GM19438 (cell line): ENCODE measurements around the gene PTHLH.

ENCODE experiments used
- ATAC-seq: cut with Tn5 transposase; IDR thresholded peaks from one replicate; pipeline ENCODE4 v1.9.1; 2021; ENCODE audit warnings: low read depth; ENCODE audit not compliant: unreplicated experiment

PTHLH gene

DNA sequence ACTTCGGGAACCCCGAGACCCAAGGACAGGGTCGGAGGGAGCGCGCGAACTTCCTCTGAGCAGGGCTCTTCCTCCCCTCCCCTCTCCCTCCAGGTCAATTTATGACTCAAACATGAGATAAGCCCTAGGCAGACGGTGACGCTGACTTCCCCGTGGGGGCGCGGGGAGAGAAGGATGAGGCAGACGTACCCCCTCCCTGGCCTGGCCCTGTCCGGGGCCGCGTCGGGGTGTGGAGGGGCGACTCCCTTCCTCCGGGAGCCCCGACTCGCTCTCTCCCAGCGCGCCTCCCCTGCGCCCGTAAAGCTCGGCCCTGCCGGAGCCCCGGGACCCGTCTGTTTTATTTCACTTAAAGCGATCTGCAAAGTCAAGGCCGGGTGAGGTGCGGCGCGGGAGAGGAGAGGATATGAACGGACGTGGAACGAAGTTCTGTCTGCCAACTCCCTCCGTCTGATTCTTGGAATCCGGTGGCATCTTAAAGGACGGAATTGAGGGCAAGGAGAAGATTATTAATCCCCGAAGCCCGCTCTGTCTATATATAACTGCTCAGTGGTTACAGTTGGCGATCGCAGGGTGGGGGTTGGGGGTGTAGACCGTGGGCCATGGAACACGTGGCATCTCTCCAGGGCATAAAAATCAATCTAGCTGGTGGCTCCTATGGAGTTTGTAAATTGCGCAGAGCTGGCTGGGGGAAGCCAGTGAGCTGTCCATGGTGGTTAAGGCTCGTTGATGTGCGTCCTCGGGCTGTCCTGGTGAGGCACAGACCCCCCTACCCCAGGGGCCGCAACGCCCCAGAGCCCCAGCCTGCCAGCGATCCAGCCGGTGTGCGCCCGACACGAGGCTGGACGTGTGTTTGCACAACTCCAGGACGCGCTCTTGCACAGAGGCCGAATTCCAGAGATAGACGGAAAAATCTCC lies 2.9 kb upstream of the PTHLH start:
- no peak for ATAC-seq

DNA sequence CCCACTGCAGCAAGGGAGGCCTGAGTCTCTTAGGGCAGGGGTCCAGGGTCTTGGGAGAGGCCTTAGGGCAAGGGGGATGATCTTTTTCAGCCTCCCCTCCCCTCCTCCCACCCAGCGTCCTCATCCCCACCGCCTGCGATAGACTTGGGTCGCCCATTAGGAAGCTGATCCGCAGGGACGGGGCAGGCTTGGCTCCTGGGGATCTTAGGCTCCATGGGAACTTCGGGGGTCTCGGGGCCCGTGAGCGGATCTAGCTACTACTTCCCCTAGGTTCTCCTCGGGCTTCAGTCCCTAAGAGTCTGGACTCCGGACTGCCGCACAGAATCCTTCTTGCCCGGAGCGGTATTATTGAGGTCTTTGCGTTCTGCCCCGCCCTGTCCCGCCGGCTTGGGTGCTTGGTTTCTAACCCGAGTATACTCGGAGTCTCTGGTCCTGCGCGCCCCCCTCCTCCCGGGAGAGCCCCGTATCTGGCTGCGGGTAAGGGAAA lies 2.2 kb upstream of the PTHLH start:
- ATAC-seq: no peak

DNA sequence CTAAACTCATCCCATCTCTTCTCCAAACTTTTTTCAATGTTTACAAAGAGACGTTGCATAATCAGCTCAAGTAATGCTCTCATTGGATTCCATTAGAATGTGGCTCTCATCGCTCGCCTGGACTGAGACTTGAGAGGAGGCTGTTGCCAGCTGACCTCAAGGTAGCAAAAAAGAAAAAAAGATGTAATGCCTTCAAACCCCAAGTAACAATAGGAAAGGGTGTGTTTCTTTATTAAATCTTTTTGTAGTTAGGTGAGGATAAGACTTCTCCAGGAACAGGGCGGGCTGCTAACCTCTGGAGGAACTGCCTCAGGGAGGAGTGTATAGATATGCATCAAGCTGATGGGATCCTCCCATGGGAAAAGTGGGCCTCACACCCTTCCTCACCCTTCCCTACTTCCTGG lies 956 bp upstream of the PTHLH start:
- ATAC-seq: no peak

DNA sequence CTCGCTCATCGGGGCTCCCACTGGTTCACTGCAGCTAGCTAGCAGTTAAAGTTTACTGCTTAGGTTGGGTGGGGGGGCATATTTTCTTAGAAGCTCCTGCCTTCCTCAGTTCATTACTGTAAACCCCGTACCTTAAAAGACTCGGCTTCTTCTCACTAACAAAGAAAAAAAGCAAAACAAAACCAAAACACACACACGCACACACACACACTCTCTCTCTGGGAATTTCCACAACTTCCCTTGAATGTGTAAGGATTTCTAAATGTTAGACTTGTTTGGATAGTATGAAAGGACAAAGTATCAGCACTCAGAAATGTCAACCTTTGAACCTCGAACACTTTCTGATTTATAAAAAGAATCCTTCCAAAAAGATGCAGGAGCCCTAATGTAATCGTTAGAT lies 927 bp downstream of the PTHLH start:
- no peak for ATAC-seq

DNA sequence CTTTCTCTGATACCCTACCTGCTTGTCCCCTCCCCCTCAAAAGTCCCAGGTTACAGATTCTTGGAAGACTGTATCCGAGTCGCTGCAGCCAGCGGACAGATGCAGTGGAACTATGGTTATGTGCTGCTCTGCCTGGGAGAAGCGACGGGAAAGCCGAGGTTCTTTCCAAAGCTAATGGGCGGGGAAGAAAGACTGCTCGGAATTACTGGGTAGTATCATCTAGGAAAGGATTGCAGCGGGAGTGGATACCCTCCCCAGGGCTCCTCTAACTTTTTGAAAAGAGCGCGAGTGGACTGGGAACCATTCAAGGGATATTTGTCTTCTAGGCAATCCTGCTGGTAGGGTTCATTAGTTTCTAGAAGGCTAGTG lies 1.4 kb downstream of the PTHLH start:
- no peak for ATAC-seq

DNA sequence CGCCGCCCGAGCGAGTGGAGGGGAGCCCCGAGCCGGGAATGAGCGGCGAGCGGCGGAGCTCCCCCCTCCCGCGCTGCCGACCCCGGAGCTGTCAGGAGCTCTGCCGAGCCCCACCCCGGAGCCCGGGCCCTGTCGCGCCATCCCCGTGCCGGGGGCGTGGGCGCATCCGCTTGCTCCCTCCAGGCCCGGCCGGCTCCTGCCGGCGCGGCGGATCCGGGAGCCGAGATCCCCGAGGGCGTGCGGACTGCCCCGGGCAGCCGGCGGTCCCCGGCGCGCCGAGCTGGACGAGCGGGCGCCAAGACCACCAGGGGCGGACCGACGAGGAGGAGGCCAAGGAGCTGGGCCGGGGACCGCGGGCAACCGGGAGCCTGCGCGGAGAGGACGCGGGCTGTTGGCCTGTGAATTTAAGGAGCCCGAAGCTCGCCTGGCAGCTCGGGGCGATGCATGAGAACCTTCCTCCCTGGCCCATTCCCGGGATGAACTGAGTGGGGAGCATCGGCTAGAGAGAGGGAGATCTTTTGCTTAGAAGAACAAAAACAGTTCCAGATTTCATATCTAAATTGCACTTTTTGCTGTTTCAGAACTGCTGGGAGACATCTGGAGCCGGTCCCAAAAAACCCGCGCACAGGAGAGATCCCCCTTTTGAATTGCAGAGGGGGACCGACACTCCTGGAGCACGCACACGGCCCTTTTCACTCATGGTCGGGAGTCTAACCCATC lies 2.0 kb downstream of the PTHLH start:
- ATAC-seq: peak; percentile 20

DNA sequence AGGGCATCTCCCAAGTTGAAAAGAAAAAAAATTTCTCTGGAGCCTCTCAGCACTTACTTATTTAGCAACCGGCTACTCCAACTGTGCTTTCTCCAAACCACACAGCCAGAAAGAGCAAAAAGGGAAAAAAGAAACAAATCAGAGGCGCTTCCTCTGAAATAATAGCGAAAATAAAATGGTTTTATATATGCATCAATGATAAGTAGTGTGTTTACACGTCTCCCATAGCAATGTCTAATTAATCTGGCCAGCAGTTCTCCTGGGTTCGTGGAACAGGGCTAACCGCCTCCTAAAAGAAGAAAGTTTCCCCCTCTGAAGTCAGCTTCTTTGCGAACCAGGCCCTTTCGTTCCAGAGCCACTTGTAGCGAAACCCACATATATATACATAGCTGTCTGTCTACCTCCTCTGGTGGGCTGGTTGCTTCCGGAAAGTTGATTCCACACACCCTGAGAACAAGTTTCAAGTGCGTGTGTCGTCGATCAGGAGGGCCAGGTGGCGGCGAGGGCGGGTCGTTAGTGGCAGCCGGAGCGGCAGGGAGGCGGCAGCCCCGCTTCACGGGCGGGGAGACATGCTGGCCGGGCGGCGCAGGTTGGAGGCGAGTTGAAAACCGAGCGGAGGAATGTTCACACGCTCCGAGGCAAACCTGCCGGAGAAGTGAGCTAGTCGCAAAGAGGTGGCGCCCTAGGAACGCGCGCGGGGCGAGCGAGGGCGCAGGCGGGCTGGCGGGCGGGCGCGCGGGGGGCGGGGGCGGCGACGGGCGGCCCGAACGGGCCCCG lies 2.7 kb downstream of the PTHLH start:
- ATAC-seq: peak; percentile 78

DNA sequence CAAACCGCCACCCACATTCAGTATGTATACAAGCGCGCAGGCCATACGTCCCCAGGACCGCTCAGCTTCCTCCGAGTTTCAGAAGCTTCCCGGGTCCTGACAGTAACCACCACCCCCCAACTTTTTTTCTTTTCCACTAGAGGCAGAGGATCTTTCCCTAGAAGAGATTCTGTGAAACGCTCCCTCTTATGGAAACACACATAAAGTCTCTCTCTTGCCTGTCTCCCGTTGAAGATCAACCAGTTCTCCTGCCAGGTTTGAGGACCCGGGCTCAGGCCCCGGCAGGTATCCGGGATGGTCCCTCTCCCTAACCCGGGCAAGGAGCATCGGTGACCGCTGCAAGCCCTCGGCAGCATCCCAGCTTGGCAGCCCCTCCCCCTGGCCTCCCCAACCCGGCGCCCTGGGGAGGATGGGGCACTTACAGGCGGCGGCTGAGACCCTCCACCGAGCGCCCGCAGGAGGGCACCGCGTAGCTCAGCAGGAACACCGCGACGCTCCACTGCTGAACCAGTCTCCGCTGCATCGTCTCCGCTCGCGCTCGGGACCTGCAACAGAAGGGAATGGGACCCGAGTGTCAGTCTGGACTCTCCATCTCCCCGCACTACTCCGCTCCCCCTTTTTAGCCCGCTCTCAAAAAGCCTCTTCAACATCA lies 3.4 kb downstream of the PTHLH start:
- no peak for ATAC-seq

DNA sequence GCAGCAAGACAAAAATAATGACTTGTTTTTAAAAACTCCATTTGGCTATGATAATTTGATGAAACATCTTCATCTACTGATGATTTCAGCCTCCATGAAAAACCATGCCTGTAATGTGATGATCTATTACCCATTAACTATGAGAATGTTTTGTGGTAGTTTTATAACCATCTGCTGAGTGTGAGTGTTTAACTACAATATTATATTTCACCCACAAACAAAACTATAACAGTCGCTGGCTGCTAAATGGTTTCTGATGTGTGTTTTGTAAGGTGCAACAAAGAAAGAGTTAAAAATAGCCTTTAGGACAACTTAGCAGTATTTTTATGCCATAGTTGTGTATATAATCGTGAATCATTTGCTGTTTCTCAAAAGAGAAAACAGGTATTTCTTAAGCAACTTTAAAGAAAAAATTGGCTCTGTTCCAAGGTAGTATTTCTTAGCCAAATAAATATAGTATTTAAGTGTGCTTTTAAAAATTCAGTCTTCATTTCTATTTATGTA lies 4.9 kb downstream of the PTHLH start:
- ATAC-seq: no peak

DNA sequence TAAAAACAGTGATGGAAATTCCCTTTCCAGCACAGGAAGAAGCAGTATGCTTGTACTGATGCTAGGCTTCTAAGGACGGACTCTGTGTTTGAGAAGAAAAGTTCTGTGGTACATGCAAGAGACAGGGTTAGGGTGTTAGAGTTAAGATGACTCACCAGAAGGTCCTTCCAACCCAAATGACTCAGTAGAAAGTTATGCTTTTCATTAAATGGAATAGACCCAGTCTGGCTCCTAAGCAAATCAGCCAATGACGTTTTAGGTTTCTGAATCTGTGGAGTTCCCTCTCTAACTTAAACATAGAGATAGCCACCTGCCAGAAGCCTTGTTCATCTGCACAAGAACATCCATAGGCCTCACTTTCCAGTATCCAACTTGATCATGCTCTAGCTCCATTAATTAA lies 5.7 kb downstream of the PTHLH start:
- ATAC-seq: no peak

DNA sequence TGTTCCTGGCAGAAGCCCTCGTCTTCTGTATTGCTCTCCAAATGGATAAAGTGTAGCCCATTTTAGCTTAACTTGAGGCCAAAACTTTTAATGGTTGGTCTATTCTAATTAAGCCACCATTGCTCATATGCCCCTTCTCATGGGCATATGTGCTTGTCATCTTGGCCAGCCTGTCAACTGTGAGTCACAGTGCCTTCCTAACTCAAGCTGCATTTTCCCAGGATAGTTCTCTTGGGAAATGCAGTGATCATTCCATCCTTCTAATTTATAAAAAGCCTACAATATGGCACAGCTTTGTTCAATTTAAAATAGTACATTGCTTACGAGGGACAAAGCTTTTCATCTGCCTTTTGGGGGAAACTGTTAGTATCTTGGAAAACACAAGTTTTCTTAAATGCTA lies 6.6 kb downstream of the PTHLH start:
- ATAC-seq: no peak

DNA sequence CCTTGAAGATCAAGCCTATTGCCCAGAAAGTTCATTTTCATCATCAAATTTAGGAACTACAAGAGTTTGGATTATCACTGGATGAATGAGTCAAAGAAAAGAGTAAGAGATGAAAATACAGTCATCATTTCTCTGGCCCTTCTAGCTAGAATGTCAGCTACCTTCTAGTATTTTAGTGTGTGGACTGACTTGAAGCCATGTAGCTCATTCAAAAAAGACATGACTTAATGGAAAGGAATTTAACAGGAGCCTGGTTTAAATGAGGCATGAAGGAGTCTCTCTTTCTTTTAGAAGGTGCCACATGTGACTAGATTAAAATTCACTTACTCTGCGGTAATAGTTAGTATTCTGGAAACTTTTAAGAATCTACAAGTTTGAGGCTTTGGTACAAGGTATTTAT lies 7.1 kb downstream of the PTHLH start:
- ATAC-seq: no peak

DNA sequence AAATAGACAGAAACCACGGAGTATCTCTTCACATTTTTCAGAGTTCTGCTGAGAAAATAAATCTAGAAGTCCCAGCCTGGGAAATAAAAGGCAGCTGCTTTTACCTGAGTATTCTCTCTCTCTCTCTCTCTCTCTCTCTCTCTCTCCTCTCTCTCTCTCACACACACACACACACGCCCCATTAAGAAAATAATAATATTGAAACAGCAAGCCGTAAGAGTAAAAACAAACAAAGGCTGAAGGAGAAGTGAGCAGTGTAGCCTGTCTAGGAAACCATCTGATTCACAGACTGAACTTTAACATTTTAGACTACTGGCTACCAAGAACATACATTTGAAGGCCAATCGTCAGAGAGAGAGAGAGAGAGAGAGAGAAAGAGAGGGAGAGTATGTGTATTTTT lies 8.4 kb downstream of the PTHLH start:
- no peak for ATAC-seq

DNA sequence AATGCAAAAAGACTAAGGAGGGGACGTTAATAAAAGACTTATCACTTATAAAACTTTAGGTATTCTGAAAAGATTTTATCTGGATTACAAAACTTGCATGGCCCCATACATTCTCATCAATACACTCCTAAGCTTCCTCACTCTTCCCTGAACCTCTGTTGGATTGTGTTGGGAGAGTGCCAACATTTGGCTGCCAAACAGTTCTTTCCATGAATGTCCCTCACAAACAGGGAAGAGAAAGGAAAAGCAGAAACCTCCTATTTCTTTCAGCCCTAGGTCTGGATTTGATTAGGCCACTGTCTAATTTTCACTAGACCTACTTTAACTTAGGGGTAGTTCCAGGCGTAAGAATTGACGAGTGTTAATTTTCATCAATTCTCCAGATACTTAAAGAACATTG lies 11.7 kb downstream of the PTHLH start:
- ATAC-seq: no peak

DNA sequence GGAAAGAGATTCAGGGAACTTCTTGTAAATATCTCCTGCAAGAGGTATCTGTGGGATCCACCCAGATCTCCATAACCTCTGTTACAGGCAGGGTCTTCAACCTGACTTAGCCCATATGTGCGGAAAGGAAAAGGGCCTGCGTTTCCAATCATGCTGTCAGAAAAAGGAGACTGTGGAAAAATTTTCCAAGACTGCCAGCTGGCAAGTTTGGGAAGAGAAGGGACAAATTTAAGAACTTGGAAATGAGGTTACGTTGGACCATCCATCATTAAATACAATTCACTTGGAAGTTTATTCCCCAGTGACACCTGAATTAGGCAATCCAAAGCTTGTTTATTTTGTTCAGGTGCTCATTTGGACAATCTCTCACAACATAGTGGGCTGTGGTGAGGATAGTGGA lies 13.9 kb downstream of the PTHLH start:
- no peak for ATAC-seq

DNA sequence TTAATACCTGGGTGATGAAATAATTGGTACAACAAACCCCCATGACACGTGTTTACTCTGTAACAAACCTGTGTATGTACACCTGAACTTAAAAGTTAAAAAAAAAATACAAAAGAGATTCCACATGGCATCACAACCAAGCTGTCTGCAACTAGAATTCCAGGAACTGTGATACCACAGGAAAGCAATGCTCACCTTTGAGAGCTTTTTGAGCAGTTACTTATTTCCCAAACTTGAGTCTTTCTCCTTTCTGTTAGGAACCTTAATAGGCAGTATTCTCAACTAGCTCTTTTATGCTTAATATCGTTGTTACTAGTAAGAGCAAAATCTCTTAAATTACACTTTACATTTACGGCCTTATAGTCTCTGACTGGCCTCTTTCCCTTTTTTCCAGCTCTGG lies 15.2 kb downstream of the PTHLH start:
- ATAC-seq: no peak

DNA sequence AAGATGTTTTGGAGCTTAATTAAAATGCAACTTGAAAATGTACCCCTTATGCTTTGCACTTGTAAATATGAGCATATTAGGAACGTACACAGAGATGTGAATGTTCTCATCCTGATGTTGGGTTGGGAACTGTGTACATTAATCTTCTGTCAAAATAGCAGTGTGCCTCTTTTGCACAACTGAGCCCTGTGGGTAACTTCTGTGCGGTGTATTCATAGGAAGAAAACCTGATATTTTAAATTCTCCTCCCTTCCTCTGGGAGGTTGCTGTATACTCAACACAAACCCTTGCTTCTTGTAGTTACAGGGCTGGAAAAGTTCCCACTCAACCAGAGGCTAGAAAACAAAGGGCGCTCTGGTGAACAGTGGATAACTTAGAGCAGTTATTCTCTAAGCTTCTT lies 18.7 kb downstream of the PTHLH start:
- ATAC-seq: no peak

DNA sequence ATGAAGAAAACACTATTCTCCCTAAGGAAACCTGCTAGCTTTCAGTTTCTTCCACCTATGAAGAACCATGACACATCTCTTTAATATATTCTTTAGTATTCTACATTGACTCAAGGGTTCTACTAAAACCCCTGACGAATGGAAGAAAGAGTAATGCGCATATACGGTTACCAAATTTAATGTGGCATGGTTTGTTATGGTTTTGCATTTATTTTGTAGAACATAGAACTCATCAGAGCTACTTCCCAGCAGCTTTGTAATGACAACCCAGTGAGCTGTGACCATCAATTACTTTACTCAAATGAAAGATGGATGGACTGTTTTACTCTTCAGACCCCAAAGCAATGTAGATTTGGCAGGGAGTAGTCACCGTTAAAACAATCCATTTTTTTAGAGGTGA lies 19.2 kb downstream of the PTHLH start:
- ATAC-seq: no peak

DNA sequence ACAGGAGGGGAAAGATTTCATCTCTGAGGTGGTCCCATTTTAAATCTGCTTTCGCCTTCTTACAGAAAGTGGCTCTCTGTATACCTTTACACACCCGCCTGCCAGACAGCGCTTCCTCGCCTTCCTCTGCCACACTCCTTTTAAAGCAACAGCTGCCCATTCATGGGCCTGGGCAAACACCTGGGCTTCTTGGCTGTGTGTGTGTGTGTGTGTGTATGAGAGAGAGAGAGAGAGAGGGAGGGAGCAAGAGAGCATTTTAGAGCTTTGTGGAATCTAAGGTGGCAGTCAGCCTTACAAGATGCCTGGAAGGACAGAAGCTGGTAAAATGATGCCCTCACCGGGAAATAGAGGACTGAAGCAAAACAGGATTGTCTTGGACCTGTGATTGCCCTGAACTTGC lies 20.0 kb downstream of the PTHLH start:
- ATAC-seq: no peak

DNA sequence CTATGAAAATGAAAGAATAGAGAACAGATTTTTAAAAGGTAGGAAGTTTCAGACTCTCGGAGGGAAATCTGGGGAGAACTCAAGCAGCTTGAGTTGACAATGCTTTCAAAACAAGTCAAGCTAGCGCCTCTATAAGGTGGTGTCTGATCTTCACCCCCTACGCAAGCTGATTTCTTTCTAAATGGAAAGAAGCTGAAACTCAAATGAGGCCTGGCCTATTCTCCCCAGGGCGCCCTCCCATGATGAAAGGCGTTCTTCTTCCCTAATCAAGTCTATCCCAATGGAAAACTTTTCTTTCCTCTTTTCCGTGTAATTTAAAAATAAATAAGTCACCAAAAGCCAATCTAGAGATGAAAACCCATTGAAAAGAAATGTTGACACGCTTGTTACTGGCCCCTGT lies 20.6 kb downstream of the PTHLH start:
- no peak for ATAC-seq

DNA sequence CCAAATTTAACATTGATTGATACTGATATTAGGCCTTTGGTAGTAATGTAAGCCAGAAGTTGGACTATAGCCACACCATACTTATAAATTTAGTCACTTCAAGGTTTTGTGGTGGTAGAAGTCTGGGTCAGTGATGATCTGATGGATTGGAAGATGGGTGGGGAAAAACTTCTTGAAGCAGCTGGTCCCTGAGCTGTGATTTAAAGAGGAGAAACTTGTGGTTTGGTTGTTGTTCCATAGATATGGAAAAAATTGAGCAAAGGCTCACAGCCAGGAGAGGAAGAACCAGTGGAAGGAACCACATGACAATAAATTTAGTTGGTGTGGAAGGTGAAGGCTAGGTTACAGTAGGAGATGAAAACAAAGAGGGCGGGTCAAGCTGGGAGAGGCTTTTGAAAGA lies 26.1 kb downstream of the PTHLH start:
- no peak for ATAC-seq
